GM23338 (cell line): ENCODE measurements around the gene DUSP1. TPM values are rescaled to one million over a fixed set of nuclear protein-coding genes. Genes with fewer than 3 reads are reported as not detected.

ENCODE experiments used
- ATAC-seq: fragments of 200-7000 bp; cut with Tn5 transposase; 3 replicates; pipeline ENCODE4 v1.9.1; 2020
- DNase-seq: peaks from one replicate; pipeline ENCODE4 v3.0.0-alpha.2; 2015; ENCODE audit warnings: low spot score
- H2AFZ ChIP-seq: fragments of 200-600 bp; sonication (generic); 2 replicates; pipeline ENCODE4 v1.8.0; 2016; ENCODE audit warnings: antibody characterized with exemption, mild to moderate bottlenecking, moderate library complexity
- H3F3A ChIP-seq: fragments of 200-600 bp; sonication (generic); replicated peaks from 2 replicates; pipeline ENCODE4 v1.8.0; 2017; ENCODE audit warnings: antibody characterized with exemption, mixed run types, low read depth
- H3K27ac ChIP-seq: fragments of 200-600 bp; sonication (generic); 2 replicates; pipeline ENCODE4 v1.6.1; 2016; ENCODE audit warnings: low read depth
- H3K27me3 ChIP-seq: fragments of 200-600 bp; sonication (generic); 2 replicates; pipeline ENCODE4 v1.8.0; 2016; ENCODE audit warnings: mild to moderate bottlenecking, mixed run types, moderate library complexity; ENCODE audit not compliant: insufficient read depth
- H3K36me3 ChIP-seq: fragments of 200-600 bp; sonication (generic); 2 replicates; pipeline ENCODE4 v1.8.0; 2016; ENCODE audit warnings: mild to moderate bottlenecking; ENCODE audit not compliant: insufficient read depth
- H3K4me1 ChIP-seq: fragments of 200-600 bp; sonication (generic); 2 replicates; pipeline ENCODE4 v1.8.0; 2016; ENCODE audit warnings: mild to moderate bottlenecking, moderate library complexity; ENCODE audit not compliant: insufficient read depth
- H3K4me2 ChIP-seq: fragments of 200-600 bp; sonication (generic); 2 replicates; pipeline ENCODE4 v1.7.1; 2017; ENCODE audit warnings: mixed run types
- H3K4me3 ChIP-seq: fragments of 200-600 bp; sonication (generic); 2 replicates; pipeline ENCODE4 v1.6.1; 2016; ENCODE audit warnings: mixed run types
- H3K79me2 ChIP-seq: fragments of 200-600 bp; sonication (generic); replicated peaks from 2 replicates; pipeline ENCODE4 v1.8.0; 2017; ENCODE audit warnings: mild to moderate bottlenecking; ENCODE audit not compliant: insufficient read depth
- H3K9me2 ChIP-seq: fragments of 200-600 bp; sonication (generic); 2 replicates; pipeline ENCODE4 v1.8.0; 2017; ENCODE audit not compliant: insufficient read depth
- H4K20me1 ChIP-seq: fragments of 200-600 bp; sonication (generic); replicated peaks from 2 replicates; pipeline ENCODE4 v1.8.0; 2017; ENCODE audit warnings: mild to moderate bottlenecking; ENCODE audit not compliant: insufficient read depth
- H3K27ac Mint-ChIP-seq: 2 replicates; pipeline ENCODE4 v1.8.0; 2020; ENCODE audit warnings: inconsistent platforms, mild to moderate bottlenecking, moderate library complexity, mixed read lengths
- H3K27me3 Mint-ChIP-seq: 3 replicates; pipeline ENCODE4 v1.8.0; 2022; ENCODE audit warnings: low read depth, mild to moderate bottlenecking, moderate library complexity, mixed read lengths, inconsistent platforms; ENCODE audit not compliant: insufficient read depth, poor library complexity
- H3K36me3 Mint-ChIP-seq: 3 replicates; pipeline ENCODE4 v1.8.0; 2021; ENCODE audit warnings: low read depth, mild to moderate bottlenecking, inconsistent platforms, moderate library complexity, mixed read lengths
- H3K4me1 Mint-ChIP-seq: 3 replicates; pipeline ENCODE4 v1.8.0; 2020; ENCODE audit warnings: mild to moderate bottlenecking, inconsistent platforms, mixed read lengths
- H3K4me3 Mint-ChIP-seq: 3 replicates; pipeline ENCODE4 v1.8.0; 2021; ENCODE audit warnings: moderate library complexity, mild to moderate bottlenecking, inconsistent platforms, mixed read lengths
- H3K9me3 Mint-ChIP-seq: 3 replicates; pipeline ENCODE4 v1.8.0; 2020; ENCODE audit warnings: moderate library complexity, mild to moderate bottlenecking, inconsistent platforms, mixed read lengths
- EZH2 ChIP-seq: fragments of 200-600 bp; sonication (generic); IDR thresholded peaks from one replicate; pipeline ENCODE4 v1.8.0; 2017; ENCODE audit warnings: antibody characterized with exemption, mild to moderate bottlenecking, low read depth; ENCODE audit not compliant: unreplicated experiment
- EZH2phosphoT487 ChIP-seq: fragments of 200-600 bp; sonication (generic); IDR thresholded peaks from one replicate; pipeline ENCODE4 v1.8.1; 2018; ENCODE audit warnings: antibody characterized with exemption; ENCODE audit not compliant: unreplicated experiment
- JUNB ChIP-seq: IDR thresholded peaks from one replicate; pipeline ENCODE4 v1.6.1; 2016; ENCODE audit warnings: antibody characterized with exemption; ENCODE audit not compliant: unreplicated experiment
- NANOG ChIP-seq: IDR thresholded peaks from 2 replicates; pipeline ENCODE4 v1.6.1; 2016; ENCODE audit warnings: antibody characterized with exemption, borderline replicate concordance
- REST ChIP-seq: IDR thresholded peaks from one replicate; pipeline ENCODE4 v1.6.1; 2018; ENCODE audit warnings: antibody characterized with exemption; ENCODE audit not compliant: unreplicated experiment
- ZNF331 ChIP-seq: fragments of 250-450 bp; sonication (Bioruptor Pico); IDR thresholded peaks from 2 replicates; pipeline ENCODE4 v1.5.0; 2020; ENCODE audit warnings: low read depth, mild to moderate bottlenecking, moderate library complexity
- ZNF462 ChIP-seq: fragments of 250-450 bp; sonication (Bioruptor Pico); IDR thresholded peaks from 2 replicates; pipeline ENCODE4 v1.5.0; 2020; ENCODE audit warnings: mild to moderate bottlenecking, moderate library complexity
- polyA plus RNA-seq: library from polyadenylated mRNA; unstranded; fragments of >200 nt; fragmentation: Nextera tagmentation; extraction: Ambion mirVana; gene quantifications from 2 replicates; pipeline ENCODE4 v1.2.1, GENCODE V29; 2016
- total RNA-seq: library from RNA; depleted of rRNA; stranded (reverse); fragments of >200 nt; shearing (Covaris generic); gene quantifications from 2 replicates; pipeline ENCODE4 v1.2.3, GENCODE V29; 2014

DUSP1 gene
- total and polyA plus RNA-seq, 2 experiments from 2014 or later, result 9.7 to 17.2 TPM

- H3F3A ChIP-seq, result no peaks in the 10 kb centered on the region
- Mint-ChIP-seq H3K4me3 (no peak overlapping the region), H3K9me3 (no peaks in the 10 kb centered on the region; the same call in 2 of the 3 replicates), H3K4me1 (no peaks in the 10 kb centered on the region), H3K27me3 (peaks cover 3% of the 10 kb centered on the region), H3K27ac (no peak overlapping the region), H3K36me3 (no peaks in the 10 kb centered on the region)
- no peak overlapping the region for H3K27ac ChIP-seq
- no peaks in the 10 kb centered on the region for H3K36me3 ChIP-seq
- DNase-seq (no peak), ATAC-seq (no peak)
- no peak for TF ChIP-seq NANOG
- no peak for TF ChIP-seq ZNF331 (CRISPR knock-in tag)
- no peak for TF ChIP-seq EZH2phosphoT487
- TF ChIP-seq JUNB, result no peak
- TF ChIP-seq ZNF462 (CRISPR knock-in tag), result no peak
- TF ChIP-seq REST, result no peak
- TF ChIP-seq EZH2, result no peak
- no peaks in the 10 kb centered on the region; the same call in 1 of the 2 replicates for H4K20me1 ChIP-seq
- H3K4me3 ChIP-seq, result no peak overlapping the region
- H2AFZ ChIP-seq, result no peak overlapping the region
- no peaks in the 10 kb centered on the region for H3K79me2 ChIP-seq
- no peak overlapping the region for H3K4me2 ChIP-seq
- no peaks in the 10 kb centered on the region for H3K4me1 ChIP-seq
- no peaks in the 10 kb centered on the region for H3K27me3 ChIP-seq
- H3K9me2 ChIP-seq, result no peaks in the 10 kb centered on the region
Observed at GRCh38 chr5:172725273-172725672, 45.7 kb downstream of the DUSP1 start.
